SH-SY5Y (cell line): ENCODE data around the gene SPATA2.

Experiments used
- GATA2 ChIP-seq: IDR thresholded peaks from 2 replicates; pipeline ENCODE4 v1.6.1; 2011; ENCODE audit warnings: mild to moderate bottlenecking, low read depth, low read length
- GATA3 ChIP-seq: IDR thresholded peaks from 2 replicates; pipeline ENCODE4 v1.6.1; 2011; ENCODE audit warnings: low read depth, mild to moderate bottlenecking, low read length, moderate library complexity

The SPATA2 gene

GRCh38 chr20:49894073-49894470 lies 21.3 kb downstream of the SPATA2 start:
- TF ChIP-seq GATA3 = no peak
- TF ChIP-seq GATA2 = no peak

- no peak for TF ChIP-seq GATA3
- no peak for TF ChIP-seq GATA2
Observed at GRCh38 chr20:49893242-49894072, 21.9 kb downstream of the SPATA2 start.

- TF ChIP-seq GATA2 = no peak
- no peak for TF ChIP-seq GATA3
Observed at GRCh38 chr20:49892817-49893216, 22.5 kb downstream of the SPATA2 start.

- TF ChIP-seq GATA2 = no peak
- no peak for TF ChIP-seq GATA3
Observed at GRCh38 chr20:49892260-49892659, 23.1 kb downstream of the SPATA2 start.

GRCh38 chr20:49891476-49892110 lies 23.7 kb downstream of the SPATA2 start:
- no peak for TF ChIP-seq GATA3
- no peak for TF ChIP-seq GATA2

GRCh38 chr20:49890471-49891361 lies 24.6 kb downstream of the SPATA2 start:
- TF ChIP-seq GATA3 (no peak), GATA2 (no peak)

GRCh38 chr20:49889935-49890333 lies 25.4 kb downstream of the SPATA2 start:
- no peak for TF ChIP-seq GATA3
- no peak for TF ChIP-seq GATA2

- no peak for TF ChIP-seq GATA3
- no peak for TF ChIP-seq GATA2
Observed at GRCh38 chr20:49889001-49889934, 26.1 kb downstream of the SPATA2 start.

- TF ChIP-seq GATA3 (no peak), GATA2 (no peak)
Observed at GRCh38 chr20:49888212-49889000, 26.9 kb downstream of the SPATA2 start.

- TF ChIP-seq GATA3 = no peak
- TF ChIP-seq GATA2 = no peak
Observed at GRCh38 chr20:49887251-49888211, 27.8 kb downstream of the SPATA2 start.

GRCh38 chr20:49886571-49887213 lies 28.6 kb downstream of the SPATA2 start:
- TF ChIP-seq GATA2 = no peak
- no peak for TF ChIP-seq GATA3
